Kasumi-1 (cell line): Measurements from ENCODE around the gene ENGASE.
A peak's percentile ranks its signal among the peaks of the same experiment; 100 is the strongest.

Experiments
- DNase-seq, 2 experiments: peaks; one replicate each; lab custom pipeline; 2025; lab: John Stamatoyannopoulos, UW

Gene ENGASE

DNA sequence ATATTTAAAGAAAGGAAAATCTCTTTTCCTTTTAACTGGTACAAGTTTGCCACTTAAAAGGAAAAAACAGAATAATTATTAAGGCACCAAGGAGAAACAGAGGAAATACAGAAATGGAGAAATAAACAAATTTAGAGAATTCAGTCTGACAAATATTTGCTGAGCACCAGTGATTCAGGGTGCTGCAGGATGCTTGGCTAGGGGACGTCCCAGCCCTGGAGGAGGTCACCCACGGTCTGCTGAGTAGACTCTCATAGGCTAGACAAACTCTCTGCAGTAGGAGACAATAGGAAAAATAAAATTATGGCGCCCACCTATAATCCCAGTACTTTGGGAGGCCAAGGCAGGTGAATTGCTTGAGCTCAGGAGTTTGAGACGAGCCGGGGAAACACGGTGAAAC, 34.7 kb upstream of the ENGASE start:
- no peak for DNase-seq

DNA sequence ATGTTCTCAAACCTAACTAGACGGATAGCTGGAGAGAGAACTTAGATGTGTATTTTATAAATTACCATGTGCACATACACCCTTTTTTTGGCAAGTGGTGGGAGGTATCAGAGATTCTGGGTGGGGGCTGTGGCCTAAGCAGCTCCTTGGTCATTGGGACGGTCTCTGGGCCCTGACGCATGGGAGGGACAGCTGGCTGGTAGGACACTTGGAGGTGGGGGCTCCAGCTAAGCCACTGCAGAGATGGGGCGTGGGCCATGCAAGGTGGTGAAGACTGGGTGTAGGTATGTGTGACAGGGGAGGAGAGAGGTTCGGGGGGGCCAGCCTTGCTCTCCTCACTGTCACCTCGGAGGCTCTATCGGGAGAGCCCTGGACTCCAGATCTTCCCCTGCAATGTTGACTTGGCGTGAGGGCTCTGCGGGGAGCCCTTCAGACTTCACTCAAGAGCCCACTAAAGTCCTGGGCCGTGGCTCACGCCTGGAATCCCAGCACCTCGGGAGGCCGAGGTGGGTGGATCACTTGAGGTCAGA, 33.5 kb upstream of the ENGASE start:
- DNase-seq: no peak

DNA sequence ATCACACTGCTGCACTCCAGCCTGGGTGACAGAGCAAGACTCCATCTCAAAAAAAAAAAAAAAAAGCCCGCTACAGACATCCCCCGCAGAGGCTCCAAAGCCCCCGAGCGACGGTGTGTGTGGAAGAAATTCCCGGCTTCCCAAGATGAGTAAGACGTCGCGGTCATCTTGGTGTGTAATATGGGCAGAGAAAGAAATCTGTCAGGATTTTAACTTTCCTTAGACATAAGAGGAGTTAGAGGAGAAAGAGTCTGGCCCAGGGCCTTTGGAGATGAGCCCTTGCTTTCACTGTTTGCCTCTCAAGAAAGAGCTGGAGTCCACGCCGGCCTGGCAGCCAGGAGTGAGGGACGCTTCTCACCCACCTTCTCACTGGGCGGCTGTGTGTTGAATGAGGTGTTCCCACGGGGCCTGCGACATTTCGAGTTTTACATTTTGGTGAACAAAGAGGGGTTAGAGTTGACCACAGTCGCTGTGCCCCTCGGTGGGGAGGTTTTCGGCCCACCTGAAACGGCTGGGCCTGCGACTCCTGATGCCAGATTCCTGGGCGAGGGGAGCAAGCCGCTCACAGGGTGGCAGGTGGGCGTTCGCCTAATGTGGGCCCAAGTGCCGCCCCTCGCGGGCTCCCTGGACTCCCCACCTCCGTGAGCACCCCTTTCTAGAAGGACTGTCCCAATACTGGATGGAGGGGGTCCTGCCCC, 32.8 kb upstream of the ENGASE start:
- no peak for DNase-seq

DNA sequence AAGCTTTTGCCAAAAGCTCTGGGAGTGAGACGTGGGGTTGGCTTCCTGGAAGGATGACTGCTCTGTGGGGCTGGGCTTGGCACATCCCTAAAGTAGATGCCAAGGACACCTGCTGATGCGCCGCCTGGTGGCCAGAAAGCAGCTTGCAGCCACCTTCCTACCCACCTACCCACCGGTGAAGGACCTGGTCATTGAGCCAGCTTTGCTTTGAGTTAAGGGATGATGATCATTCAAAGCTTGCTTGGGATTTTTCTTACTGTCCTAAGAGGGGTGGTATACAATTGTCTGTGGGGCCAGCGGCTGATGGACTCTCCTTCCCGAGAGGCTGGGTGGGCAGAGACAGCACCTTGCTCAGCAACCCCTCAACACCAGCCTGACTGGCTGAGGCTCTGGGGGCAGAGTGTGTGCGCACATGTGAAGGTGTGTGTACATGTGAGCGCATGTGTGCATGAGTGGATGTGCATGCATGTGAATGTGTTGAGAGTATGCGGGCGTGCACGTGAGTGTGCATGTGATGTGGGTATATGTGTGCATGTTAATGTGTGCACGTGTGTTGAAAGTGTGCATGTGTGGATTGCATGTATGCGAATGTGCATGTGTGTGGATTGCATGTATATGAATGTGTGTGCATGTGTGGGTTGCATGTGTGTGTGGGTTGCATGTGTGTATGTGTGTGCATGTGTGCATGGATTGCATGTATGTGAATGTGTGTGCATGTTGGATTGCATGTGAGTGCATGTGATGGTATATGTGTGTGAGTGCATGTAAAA, 32.0 kb upstream of the ENGASE start:
- peak; percentile 46 to 48 for DNase-seq

DNA sequence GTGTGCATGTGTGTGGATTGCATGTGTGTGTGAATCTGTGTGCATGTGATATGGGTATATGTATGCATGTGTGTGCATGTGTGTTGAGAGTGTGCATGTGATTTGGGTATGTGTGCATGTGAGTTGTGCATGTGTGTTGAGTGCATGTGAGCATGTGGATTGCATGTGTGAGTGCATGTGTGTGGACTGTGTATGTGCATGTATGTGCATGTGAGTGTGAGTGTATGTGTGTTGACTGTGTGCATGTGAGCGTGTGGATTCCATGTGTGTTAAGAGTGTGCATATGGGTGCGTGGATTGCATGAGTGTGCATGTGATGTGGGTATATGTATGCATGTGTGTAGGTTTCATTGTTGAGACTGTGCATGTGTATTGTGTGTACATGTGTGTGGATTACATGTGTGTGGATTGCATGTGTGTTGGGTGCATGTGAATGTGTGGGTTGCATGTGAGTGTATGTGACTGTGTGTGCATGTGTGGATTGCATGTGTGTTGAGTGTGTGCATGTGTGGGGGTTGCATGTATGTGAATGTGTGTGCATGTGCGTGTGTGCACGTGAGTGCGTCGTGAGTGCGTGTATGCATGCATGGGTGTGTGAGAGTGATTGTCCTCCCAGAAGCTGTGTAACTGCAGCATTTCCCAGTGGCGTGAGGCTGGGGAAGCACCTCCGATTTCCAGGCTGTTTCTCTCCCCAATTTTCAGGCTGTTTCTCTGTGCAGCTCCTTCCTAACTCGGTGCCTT, 31.3 kb upstream of the ENGASE start:
- DNase-seq: no peak

DNA sequence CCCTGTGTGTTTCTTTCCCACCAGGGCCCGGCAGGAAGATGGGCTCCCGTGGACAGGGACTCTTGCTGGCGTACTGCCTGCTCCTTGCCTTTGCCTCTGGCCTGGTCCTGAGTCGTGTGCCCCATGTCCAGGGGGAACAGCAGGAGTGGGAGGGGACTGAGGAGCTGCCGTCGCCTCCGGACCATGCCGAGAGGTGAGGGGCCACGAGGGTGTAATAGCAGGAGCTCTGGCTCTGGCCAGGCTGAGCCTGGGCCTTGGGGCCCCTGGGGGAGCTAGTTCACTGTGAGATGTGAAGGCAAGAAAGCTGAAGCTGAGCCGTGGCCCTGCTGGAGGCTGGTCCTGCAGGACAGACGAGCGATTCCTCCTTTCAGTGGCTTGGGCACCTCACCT, 30.7 kb upstream of the ENGASE start:
- DNase-seq: no peak

DNA sequence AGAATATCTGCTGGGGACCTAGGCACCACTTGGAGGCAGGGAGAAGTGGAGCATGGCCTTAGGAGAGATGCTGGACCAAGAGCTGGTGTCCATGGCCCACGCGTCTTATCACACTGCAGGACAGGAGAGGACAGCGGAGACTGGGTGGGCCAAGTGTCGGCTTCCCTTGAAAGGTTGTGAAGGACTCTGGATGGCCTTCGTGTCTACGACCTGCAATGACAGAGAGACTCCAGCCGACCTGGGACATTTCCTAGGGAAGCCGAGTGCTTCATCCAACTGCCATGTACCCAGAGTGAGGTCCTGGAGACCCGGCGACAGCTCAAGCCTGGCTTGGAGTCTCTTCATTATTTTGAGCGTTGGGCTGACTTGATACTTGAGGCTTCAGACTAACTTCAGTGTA, 30.2 kb upstream of the ENGASE start:
- DNase-seq: no peak

DNA sequence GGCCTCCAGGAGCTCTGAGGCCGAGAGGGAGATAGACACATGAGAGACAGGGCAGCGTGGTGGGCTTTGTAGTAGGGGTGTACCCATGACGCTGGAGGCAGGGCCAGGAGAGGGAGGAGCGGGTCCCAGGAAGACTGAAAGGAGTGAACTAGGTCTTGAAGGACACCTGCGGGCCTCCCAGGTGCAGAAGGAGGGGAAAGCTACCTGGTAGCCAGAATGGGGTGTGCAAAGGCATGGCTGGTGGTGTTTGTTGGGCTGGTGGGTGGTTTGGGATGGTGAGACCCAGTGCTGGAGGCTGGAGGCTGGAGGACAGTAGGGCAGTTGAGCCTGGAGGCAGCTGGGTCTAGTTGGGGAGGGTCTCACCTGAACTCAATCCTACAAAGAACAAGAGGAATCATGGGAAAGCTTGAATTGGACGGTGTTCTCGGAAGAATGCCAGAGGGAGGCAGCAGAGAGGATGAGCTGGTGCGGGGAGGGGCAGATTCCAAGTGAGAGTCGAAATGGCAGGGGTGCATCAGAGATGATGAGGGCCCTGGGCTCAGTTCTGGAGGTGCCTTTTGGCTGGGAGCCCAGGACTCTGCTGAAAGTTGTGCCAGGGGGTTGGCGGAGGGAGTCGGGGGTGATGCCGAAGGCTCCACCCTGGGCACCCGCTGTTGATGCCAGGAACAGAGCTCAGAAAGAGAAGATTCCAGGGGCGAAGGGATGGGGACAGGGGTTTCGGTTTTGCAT, 29.5 kb upstream of the ENGASE start:
- DNase-seq: no peak

DNA sequence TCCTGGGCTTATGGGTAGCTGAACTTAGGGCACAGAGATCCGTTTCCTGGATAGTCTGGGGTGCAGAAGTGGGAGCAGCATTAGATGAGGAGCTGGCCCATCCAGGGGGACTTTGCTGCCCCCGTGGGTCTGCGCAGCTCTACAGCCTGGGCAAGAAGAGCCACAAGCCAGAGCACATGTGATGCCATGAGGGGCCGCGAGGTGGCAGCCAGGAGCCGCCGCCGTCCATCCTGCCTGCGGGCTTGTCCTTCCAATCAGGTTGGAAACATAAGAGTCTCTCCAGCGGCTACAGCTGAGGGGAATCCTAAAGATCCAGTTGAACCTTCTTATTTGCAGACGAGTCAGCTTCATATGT, 28.8 kb upstream of the ENGASE start:
- DNase-seq: peak; percentile 79 to 84

DNA sequence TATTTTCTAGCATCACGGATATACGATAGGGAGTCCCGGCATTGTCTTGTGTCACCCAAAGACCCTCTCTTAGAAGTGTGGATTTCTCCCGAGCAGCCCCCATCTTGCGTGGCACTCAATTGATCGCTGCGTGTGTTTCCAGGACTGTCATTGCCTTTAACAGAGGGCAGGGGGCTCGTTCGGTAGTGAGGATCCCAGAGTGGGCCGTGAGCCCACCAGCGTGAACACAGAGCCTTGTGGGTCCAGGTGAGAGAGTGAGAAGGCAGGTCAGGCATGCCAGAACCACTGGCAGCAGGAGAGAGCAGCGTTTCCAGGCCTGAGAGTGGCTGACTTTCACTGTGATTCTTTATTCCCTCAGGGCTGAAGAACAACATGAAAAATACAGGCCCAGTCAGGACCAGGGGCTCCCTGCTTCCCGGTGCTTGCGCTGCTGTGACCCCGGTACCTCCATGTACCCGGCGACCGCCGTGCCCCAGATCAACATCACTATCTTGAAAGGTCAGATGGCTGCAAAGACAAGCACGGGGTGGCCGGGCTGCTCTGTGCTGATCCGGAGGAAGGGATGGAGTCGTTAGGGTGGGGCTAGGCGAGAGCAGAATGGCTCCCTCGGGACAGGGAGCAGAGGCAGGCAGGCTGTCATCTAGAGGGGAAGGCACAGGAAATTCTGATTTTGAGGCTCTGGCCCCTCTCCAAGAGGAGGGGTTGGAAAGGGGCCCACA, 28.3 kb upstream of the ENGASE start:
- no peak for DNase-seq

DNA sequence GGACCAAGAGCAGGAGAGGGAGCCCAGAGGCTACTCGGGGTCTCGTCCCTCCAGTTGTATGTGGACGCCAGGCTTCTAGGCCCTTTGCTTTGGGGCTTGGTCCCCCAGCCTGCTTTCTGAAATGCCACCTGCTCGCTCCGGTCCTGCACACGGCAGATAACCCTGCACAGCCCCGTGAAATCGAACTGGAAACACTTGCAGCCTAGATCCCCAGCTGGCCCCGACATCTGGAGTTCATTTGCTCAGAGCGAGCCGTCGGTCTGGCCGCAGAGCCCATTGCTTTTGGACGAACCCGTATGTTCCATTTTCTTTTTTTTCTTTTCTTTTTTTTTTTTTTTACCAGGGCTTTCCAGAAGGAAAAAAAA, 27.7 kb upstream of the ENGASE start:
- no peak for DNase-seq

DNA sequence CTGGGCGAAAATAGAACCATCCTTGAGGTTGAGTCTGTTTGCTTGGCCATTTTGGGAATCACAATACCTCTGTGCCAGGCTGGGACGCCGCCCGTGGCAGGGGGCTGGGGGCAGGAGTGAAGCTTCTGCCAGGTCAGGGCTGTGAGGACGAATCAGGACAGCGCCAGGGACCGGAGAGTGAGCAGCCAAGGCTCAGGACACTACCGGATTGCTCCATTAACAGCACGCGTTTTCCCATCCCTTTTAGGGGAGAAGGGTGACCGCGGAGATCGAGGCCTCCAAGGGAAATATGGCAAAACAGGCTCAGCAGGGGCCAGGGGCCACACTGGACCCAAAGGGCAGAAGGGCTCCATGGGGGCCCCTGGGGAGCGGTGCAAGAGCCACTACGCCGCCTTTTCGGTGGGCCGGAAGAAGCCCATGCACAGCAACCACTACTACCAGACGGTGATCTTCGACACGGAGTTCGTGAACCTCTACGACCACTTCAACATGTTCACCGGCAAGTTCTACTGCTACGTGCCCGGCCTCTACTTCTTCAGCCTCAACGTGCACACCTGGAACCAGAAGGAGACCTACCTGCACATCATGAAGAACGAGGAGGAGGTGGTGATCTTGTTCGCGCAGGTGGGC, 27.2 kb upstream of the ENGASE start:
- no peak for DNase-seq

DNA sequence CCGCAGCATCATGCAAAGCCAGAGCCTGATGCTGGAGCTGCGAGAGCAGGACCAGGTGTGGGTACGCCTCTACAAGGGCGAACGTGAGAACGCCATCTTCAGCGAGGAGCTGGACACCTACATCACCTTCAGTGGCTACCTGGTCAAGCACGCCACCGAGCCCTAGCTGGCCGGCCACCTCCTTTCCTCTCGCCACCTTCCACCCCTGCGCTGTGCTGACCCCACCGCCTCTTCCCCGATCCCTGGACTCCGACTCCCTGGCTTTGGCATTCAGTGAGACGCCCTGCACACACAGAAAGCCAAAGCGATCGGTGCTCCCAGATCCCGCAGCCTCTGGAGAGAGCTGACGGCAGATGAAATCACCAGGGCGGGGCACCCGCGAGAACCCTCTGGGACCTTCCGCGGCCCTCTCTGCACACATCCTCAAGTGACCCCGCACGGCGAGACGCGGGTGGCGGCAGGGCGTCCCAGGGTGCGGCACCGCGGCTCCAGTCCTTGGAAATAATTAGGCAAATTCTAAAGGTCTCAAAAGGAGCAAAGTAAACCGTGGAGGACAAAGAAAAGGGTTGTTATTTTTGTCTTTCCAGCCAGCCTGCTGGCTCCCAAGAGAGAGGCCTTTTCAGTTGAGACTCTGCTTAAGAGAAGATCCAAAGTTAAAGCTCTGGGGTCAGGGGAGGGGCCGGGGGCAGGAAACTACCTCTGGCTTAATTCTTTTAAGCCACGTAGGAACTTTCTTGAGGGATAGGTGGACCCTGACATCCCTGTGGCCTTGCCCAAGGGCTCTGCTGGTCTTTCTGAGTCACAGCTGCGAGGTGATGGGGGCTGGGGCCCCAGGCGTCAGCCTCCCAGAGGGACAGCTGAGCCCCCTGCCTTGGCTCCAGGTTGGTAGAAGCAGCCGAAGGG, 26.4 kb upstream of the ENGASE start:
- no peak for DNase-seq

DNA sequence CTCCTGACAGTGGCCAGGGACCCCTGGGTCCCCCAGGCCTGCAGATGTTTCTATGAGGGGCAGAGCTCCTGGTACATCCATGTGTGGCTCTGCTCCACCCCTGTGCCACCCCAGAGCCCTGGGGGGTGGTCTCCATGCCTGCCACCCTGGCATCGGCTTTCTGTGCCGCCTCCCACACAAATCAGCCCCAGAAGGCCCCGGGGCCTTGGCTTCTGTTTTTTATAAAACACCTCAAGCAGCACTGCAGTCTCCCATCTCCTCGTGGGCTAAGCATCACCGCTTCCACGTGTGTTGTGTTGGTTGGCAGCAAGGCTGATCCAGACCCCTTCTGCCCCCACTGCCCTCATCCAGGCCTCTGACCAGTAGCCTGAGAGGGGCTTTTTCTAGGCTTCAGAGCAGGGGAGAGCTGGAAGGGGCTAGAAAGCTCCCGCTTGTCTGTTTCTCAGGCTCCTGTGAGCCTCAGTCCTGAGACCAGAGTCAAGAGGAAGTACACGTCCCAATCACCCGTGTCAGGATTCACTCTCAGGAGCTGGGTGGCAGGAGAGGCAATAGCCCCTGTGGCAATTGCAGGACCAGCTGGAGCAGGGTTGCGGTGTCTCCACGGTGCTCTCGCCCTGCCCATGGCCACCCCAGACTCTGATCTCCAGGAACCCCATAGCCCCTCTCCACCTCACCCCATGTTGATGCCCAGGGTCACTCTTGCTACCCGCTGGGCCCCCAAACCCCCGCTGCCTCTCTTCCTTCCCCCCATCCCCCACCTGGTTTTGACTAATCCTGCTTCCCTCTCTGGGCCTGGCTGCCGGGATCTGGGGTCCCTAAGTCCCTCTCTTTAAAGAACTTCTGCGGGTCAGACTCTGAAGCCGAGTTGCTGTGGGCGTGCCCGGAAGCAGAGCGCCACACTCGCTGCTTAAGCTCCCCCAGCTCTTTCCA, 25.5 kb upstream of the ENGASE start:
- no peak for DNase-seq

DNA sequence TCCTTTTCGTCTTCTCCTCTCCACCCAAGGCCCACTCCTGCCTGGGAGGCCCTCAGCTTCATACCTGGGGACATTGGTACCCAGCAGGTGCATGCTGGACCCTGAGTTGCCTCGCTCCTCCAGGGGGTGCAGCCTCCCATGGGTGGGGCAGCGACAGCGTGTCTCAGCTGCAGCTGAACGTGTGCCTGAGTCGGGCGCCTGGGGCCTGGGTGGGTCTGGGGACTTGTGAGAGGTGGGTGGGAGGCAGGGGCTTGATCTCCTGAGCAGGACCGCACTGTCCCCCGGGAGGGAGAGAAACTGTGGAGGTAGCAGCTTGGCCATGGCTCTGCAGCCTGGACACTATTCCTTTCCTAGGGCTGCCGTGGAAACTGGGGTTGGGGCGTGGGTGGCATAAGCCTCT, 24.8 kb upstream of the ENGASE start:
- no peak for DNase-seq

DNA sequence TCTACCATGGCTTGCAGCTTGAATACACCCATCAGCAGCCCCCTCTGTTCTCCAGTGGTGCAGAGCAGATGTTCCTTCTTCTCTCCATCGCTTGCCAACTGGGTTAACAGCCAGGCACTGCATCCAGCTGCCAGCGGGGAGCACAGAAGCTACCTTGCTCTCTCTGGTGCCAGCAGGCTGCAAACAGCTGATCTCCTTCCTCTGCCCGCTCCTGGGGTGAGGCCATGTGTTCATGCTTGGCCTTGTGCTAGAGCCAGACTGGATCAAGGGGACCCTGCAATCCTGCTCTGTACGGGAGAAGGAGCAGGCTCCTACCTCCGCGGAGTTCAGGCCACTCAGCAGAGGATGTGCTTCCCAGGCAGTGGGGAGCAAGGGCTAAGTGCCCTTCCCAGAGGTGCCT, 24.1 kb upstream of the ENGASE start:
- no peak for DNase-seq

DNA sequence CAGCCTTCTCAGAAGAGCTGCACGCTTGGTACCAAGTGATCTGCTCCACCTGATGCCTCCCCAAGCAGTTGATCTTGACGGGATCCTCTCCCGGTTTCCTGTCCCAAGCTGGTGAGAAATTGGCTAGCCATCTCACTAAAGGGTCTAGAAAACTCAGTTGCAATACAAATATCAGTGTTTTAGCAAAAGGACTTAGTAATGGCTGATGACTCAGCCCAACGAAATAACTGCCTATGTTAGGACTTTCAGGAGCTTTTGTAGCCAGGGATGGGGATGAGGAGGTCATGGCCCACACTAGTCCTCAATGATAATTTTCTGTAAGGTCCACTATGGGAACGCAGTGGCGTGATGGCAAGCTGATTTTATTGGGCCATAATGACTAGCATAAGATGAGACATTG, 23.3 kb upstream of the ENGASE start:
- DNase-seq: no peak

DNA sequence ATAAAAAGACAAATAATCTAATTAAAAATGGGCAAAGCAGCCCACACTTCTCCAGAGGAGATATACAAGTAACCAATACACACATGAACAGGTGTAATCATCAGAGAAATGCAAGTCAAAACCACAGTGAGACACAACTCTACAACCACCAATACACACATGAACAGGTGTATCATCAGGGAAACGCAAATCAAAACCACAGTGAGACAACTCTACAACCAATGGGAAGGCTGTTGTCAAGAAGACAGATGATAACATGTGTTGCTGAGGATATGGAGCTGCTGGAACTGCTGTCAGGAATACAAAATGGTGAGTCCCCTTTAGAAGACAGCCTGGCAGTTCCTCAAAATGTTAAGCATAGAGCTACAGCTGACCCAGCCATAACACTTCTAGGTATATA, 22.5 kb upstream of the ENGASE start:
- no peak for DNase-seq
